Astrocyte of the spinal cord (primary cell): ENCODE results near the gene TANGO2.
A peak's percentile ranks its signal among the peaks of the same experiment; 100 is the strongest.

Experiments used
- DNase-seq: peaks from one replicate; pipeline ENCODE4 v3.0.0; 2011; ENCODE audit warnings: low read depth, low spot score
- H3K4me3 ChIP-seq: 2 replicates; pipeline ENCODE4 v1.5.1; 2011; ENCODE audit warnings: low read depth, mild to moderate bottlenecking, low read length, moderate library complexity
- CTCF ChIP-seq: IDR thresholded peaks from 2 replicates; pipeline ENCODE4 v1.5.1; 2012; ENCODE audit warnings: low read depth, mild to moderate bottlenecking, low read length, inconsistent platforms
- in situ Hi-C: cut with HindIII; loops from 2 replicates; pipeline ENCODE4 v1.10.0; 2017; ENCODE audit warnings: low sequenced_read_pairs

The TANGO2 gene

DNA sequence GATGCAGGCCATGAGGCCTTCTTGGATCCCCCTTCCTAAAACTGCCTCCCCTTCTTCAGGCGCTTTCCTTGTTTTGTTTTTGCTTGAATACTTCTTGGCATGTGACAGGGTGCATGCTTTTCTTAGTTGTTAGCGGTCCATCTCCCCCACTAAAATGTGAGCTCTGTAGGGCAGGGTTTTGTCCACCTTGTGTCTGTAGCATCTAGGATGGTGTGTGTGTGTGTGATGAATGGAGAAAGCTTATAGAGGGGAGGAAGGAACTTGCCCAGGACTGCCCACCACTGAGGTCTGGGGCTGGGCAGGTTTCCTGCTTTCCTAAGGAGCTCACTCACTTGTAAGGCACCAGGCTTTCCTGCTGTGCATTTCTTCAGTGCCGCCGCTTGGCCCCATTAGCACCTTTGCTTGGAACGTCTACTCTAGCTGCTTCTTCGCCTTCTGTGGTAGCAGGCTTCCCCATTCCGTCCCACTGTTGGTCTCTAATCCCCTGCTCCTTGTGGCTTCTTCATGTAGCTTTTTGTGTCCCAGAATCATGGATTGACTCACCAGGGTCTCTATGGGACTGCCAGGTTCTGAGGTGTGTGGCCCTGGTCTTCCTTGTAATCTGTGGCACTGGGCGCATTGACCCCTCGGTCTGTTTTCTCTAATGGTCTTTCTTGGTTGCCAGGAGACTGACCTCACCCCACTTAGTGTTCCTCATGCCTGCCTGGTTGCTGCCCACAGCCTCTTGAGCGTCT is 62.4 kb downstream of the TANGO2 start:
- H3K4me3 ChIP-seq = no peak overlapping the region
- TF ChIP-seq CTCF = no peak
- in situ Hi-C loops = no loop called here
- DNase-seq = no peak

DNA sequence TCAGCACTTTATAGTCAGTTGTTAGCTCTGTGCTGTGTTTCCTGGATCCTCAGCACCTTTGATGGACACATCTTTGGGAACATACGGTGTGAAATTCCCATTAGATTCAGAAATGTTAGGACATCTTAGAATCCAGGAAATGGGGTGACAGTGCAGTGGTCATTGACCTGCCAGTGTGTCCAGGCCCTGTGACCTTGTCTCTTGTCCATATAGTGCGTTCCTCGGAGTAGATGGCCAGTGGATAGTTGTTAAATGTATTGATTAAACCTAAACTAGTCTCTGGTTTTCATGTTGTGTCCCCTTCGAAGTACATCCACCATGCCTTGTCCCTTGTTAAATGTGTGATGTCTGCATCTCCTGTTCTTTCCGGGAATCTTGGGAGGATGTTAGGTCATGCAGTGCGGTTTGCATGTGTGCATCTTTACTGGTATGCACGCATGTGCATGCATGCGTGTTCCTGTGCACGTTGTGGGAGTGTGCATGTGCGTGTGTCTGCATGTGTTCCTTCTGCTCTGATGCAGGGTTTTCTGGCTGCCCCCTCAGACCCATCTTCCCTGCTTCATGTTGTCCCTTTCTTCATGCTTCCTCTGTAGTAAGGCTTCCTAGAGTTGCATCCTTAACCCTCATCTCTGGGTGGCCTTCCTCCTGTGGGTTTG is 63.1 kb downstream of the TANGO2 start:
- no peak overlapping the region for H3K4me3 ChIP-seq
- TF ChIP-seq CTCF = no peak
- in situ Hi-C loops = no loop called here
- DNase-seq = no peak

DNA sequence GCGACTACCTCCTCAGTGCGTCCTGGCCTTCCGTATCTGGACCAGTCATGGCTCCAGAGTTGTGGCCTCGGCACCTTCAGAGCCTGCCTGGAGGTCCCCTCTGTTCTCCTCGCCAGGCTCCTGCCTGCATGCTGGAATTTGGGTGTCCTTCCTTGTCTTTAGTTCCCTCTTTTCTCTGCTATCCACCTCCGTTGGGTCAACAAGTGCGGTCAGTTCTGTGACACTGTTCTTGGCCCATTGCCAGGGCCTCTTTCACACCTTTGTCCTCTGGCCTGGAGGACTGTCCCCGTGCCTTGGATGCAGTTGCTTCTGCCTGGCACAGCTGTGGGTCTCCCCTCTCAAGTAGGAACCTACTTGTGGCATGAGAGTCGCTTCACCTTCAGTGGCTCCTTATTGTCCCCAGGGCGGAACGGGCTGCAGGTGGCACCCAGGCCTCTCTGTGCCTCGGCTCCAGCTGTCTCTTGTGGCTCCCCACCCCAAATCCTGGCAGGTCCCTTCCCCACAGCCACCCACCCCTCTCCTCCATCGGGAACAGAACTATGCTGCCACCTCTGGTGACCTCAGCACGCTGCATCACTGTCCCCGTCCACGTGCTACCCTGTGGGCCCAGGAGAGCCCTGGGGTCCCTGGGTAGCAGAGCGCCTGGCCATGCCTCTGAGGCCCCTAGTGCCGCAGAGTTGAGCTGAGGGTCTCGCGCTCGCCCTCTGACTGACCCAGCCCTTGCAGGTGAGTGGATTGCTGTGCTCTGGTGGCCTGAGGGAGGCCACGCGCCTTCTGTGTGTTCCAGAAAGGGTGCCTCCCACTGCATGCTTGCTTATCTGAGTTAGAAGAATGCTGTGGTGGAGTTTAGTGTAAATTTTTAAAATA is 63.9 kb downstream of the TANGO2 start:
- no peak for DNase-seq
- TF ChIP-seq CTCF = peak; percentile 40
- no peak overlapping the region for H3K4me3 ChIP-seq
- in situ Hi-C loops = no loop called here

DNA sequence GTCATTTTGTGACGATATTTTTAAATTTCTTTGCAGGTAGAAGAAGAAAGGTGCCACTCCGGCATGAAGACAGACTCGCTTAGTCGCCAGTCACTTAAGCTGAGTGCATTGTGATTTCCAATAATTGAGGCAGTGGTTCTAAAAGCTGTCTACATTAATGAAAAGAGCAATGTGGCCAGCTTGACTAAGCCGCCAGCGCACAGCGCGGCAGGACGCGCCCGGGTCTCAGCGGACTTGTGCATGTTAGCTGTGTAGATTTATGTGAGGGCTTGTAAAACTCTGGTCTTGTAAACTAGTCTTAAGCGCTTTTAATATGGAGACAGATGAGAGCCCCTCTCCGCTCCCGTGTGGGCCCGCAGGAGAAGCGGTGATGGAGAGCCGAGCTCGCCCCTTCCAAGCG is 64.7 kb downstream of the TANGO2 start:
- TF ChIP-seq CTCF = no peak
- in situ Hi-C loops = no loop called here
- no peak overlapping the region for H3K4me3 ChIP-seq
- DNase-seq = no peak

- no peak for TF ChIP-seq CTCF
- H3K4me3 ChIP-seq = no peak overlapping the region
- DNase-seq = no peak
- in situ Hi-C loops = no loop called here
Measured at GRCh38 chr22:20086101-20086599, 65.2 kb downstream of the TANGO2 start.

DNA sequence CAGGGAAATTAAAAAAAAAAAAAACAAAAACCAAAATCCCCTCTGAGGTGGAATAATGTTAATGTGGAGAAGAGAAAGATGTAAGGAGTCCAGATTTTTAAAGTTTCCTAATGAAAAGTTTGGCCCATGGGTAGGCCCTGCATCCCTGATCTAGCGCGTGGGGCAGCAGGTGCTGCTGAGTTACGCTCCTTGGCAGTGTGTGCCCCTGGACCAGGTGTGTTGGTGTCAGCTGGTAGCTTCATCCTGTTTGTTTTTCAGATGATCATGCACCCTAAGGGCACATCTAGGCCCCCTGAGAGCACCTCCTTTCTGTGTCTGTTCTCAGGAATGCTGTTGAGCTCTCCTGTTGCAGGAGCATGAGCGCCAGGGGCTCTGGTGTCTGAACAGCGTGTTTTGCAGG is 65.9 kb downstream of the TANGO2 start:
- no peak for DNase-seq
- no peak overlapping the region for H3K4me3 ChIP-seq
- no peak for TF ChIP-seq CTCF
- in situ Hi-C loops = no loop called here
